HPDE6-E6E7 (cell line): ENCODE results near the gene HS6ST3.
"Not testable (repeated sequence)": the region's sequence is repeated elsewhere in the genome, so short reads cannot be mapped to it uniquely, and the experiment has no call there.

Experiments
- DNase-seq: peaks from one replicate; pipeline ENCODE4 v3.0.0; 2011; ENCODE audit warnings: missing footprints; ENCODE audit errors: extremely low spot score

HS6ST3 gene

GRCh38 chr13:96089749-96090239 is at the start of gene HS6ST3:
TSS of gene HS6ST3 (plus strand) at chr13:96090107.
- peak; percentile 34 for DNase-seq

- DNase-seq = no peak
Observed at GRCh38 chr13:96041326-96042110, 48.4 kb upstream of the HS6ST3 start.

- DNase-seq = no peak
Observed at GRCh38 chr13:96044238-96044637, 45.7 kb upstream of the HS6ST3 start.

GRCh38 chr13:96046449-96047126 is 43.3 kb upstream of the HS6ST3 start:
- DNase-seq = not testable (repeated sequence)

GRCh38 chr13:96050955-96051354 is 39.0 kb upstream of the HS6ST3 start:
- DNase-seq = not testable (repeated sequence)

GRCh38 chr13:96051491-96051890 is 38.4 kb upstream of the HS6ST3 start:
- DNase-seq = not testable (repeated sequence)

- DNase-seq = not testable (repeated sequence)
Observed at GRCh38 chr13:96051946-96052345, 38.0 kb upstream of the HS6ST3 start.

GRCh38 chr13:96052656-96053002 is 37.3 kb upstream of the HS6ST3 start:
- DNase-seq = peak; percentile 37

GRCh38 chr13:96053003-96053703 is 36.8 kb upstream of the HS6ST3 start, which contains the start of gene UGGT2:
TSS of gene UGGT2 (minus strand) at chr13:96053401. CDS start at chr13:96053312, 89 bp downstream.
- DNase-seq = peak; percentile 100

GRCh38 chr13:96065849-96066248 is 24.1 kb upstream of the HS6ST3 start:
- DNase-seq = no peak

GRCh38 chr13:96068729-96069128 is 21.2 kb upstream of the HS6ST3 start:
- DNase-seq = no peak

GRCh38 chr13:96071504-96071903 is 18.4 kb upstream of the HS6ST3 start:
- no peak for DNase-seq

GRCh38 chr13:96072392-96072791 is 17.5 kb upstream of the HS6ST3 start:
- DNase-seq = no peak

GRCh38 chr13:96075953-96076543 is 13.9 kb upstream of the HS6ST3 start:
- DNase-seq = peak; percentile 8

- DNase-seq = no peak
Observed at GRCh38 chr13:96080676-96081075, 9.2 kb upstream of the HS6ST3 start.

- no peak for DNase-seq
Observed at GRCh38 chr13:96081888-96082287, 8.0 kb upstream of the HS6ST3 start.

- DNase-seq = no peak
Observed at GRCh38 chr13:96082640-96083039, 7.3 kb upstream of the HS6ST3 start.

GRCh38 chr13:96086736-96087135 is 3.2 kb upstream of the HS6ST3 start:
- no peak for DNase-seq

GRCh38 chr13:96089139-96089538 is 768 bp upstream of the HS6ST3 start:
- no peak for DNase-seq

- peak; percentile 13 for DNase-seq
Observed at GRCh38 chr13:96090240-96091101, 564 bp downstream of the HS6ST3 start.
